ENCODE results near the gene TEAD1. TPM values are rescaled to one million over a fixed set of nuclear protein-coding genes. Genes with fewer than 3 reads are reported as not detected.

Gene TEAD1
- total RNA-seq, 4 donors from 2014 or later: 127 to 165 (median 140) TPM

DNA sequence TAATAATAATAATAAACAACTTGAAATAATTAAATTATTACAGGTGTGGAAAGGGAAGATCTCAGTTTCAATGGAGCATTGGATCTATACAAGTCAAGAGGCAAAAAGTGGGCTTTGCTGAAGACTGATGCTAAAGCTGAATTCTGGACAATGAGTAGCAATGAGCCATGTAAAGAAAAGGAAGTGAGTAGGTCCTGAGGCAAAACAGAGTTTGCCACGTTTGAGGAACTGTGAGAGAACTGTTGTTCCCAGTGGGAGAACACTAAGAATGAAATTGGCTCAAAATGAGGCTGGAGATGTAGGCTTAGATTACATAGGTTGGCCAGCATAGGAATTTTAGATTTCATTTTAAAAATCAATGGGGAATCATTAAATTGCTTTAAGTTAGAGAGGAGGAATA is 33.9 kb upstream of the TEAD1 start:
- 19 to 22% methylated on average over 1 of the region's 1 CpG for WGBS, 2 donors
- DNase-seq (ENCODE audit: low spot score in 2 of 2): no peak
- TF ChIP-seq EP300 (IDR thresholded peaks at IDR 0.05): no peak
- no peak for TF ChIP-seq POLR2A (IDR thresholded peaks at IDR 0.05)
- TF ChIP-seq, protein P1, sequence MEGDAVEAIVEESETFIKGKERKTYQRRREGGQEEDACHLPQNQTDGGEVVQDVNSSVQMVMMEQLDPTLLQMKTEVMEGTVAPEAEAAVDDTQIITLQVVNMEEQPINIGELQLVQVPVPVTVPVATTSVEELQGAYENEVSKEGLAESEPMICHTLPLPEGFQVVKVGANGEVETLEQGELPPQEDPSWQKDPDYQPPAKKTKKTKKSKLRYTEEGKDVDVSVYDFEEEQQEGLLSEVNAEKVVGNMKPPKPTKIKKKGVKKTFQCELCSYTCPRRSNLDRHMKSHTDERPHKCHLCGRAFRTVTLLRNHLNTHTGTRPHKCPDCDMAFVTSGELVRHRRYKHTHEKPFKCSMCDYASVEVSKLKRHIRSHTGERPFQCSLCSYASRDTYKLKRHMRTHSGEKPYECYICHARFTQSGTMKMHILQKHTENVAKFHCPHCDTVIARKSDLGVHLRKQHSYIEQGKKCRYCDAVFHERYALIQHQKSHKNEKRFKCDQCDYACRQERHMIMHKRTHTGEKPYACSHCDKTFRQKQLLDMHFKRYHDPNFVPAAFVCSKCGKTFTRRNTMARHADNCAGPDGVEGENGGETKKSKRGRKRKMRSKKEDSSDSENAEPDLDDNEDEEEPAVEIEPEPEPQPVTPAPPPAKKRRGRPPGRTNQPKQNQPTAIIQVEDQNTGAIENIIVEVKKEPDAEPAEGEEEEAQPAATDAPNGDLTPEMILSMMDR (IDR thresholded peaks at IDR 0.05): no peak
- no peaks in the 10 kb centered on the region for H3K9me3 ChIP-seq
- no peaks in the 10 kb centered on the region for H3K4me1 ChIP-seq
- no peaks in the 10 kb centered on the region for H3K36me3 ChIP-seq
- H3K27me3 ChIP-seq: no peaks in the 10 kb centered on the region
- H3K4me3 ChIP-seq: no peak overlapping the region
- no peak overlapping the region for H3K27ac ChIP-seq

DNA sequence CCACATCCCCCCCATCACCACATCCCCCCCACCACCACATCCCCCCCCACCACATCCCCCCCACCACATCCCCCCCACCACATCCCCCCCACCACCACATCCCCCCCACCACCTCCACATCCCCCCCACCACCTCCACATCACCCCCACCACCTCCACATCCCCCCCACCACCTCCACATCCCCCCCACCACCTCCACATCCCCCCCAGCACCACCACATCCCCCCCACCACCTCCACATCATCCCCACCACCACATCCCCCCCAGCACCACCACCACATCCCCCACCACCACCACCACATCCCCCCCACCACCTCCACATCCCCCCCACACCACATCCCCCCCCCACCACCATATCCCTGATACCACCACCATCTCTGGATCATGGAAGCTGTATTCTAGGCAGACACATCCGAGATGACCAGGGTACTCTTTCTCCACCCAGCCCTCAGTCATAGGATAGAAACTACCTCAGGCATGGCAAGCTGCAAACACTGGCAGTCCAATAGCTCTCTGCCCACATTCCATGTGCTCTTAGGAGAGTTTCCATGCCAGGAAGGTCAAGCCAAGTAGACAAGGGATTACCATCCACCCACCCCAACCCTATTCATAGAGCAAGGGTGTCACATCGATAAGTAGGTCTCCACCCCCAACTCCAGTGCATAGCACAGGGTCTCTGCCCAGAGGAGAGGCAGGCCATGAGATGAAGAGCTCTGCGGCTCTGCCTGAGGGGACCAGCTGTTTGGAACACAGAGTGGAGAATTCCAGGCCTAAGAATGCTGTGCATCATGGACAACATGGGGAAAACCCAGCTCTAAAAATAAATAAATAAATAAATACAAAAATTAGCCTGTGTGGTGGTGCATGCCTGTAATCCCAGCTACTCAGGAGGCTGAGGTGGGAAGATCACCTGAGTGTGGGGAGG is 33.0 kb upstream of the TEAD1 start:
- H3K4me1 ChIP-seq: no peaks in the 10 kb centered on the region
- DNase-seq (ENCODE audit: low spot score in 2 of 2): no peak
- TF ChIP-seq, protein P1 (IDR thresholded peaks at IDR 0.05): no peak
- no peak for TF ChIP-seq EP300 (IDR thresholded peaks at IDR 0.05)
- TF ChIP-seq POLR2A (IDR thresholded peaks at IDR 0.05): no peak
- WGBS, 2 donors: 85 to 100% methylated on average over 1 to 3 of the region's 3 CpGs
- H3K27me3 ChIP-seq: no peaks in the 10 kb centered on the region
- H3K36me3 ChIP-seq: no peaks in the 10 kb centered on the region
- no peaks in the 10 kb centered on the region for H3K9me3 ChIP-seq
- H3K27ac ChIP-seq: no peak overlapping the region
- no peak overlapping the region for H3K4me3 ChIP-seq

DNA sequence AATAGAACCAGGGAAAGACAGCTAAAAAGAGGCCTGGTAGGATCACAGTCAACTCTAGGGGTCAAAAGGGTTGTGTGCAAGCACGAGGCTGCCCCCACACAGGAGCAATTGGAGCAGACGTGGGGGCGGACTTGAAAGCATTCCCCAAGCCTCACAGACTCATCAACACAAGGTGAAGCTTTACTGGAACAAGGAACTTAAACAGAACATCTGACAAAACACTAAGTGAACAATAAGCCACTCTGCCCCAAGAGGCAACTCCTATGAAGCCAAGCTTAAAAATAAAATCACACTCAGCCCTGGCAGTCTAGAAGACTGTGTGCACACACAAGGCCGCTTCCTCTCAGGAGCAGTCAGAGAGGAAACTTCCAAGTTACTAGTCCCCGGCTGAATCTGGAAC is 32.2 kb upstream of the TEAD1 start:
- H3K27me3 ChIP-seq: no peaks in the 10 kb centered on the region
- H3K4me1 ChIP-seq: no peaks in the 10 kb centered on the region
- TF ChIP-seq, protein P1 (IDR thresholded peaks at IDR 0.05): no peak
- TF ChIP-seq EP300 (IDR thresholded peaks at IDR 0.05): no peak
- no peak for TF ChIP-seq POLR2A (IDR thresholded peaks at IDR 0.05)
- no peaks in the 10 kb centered on the region for H3K36me3 ChIP-seq
- no peak for DNase-seq (ENCODE audit: low spot score in 2 of 2)
- no peak overlapping the region for H3K27ac ChIP-seq
- no peaks in the 10 kb centered on the region for H3K9me3 ChIP-seq
- H3K4me3 ChIP-seq: no peak overlapping the region
- WGBS, 2 donors: 48 to 57% methylated on average over 5 of the region's 5 CpGs

DNA sequence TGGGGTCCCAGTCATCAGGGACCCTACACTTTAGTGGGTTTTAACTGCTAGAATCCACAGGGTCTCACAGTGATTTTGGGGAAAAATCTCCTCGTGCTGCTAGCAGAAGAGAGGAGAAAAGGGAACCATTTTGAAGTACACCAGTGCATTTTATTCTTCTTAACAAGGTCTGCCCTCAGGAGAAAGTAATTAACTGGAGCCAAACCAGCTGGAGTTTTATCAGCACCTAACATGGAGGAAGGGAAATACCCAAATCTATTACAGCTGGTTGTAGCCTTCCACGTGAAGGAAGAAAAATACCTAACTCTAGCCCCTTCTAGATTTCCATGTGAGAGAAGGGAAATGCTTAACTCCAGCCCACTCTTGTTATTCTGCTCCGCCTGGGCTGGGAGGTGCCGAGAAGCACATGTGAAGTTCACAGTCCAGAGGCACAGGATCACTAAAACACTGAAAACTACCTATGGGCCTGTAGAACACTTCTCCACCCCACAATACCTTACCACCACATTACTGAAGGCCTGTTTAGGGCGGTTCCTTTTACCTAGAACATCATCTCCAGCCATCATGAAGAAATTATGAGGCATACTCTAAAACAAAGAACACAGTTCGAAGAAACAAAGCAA is 31.3 kb upstream of the TEAD1 start:
- TF ChIP-seq, protein P1 (IDR thresholded peaks at IDR 0.05): no peak
- TF ChIP-seq EP300 (IDR thresholded peaks at IDR 0.05) (no peak), POLR2A (IDR thresholded peaks at IDR 0.05) (no peak)
- H3K9me3 ChIP-seq: no peaks in the 10 kb centered on the region
- H3K27me3 ChIP-seq: no peaks in the 10 kb centered on the region
- no peak overlapping the region for H3K4me3 ChIP-seq
- 83 to 87% methylated on average over 6 of the region's 6 CpGs for WGBS, 2 donors
- H3K4me1 ChIP-seq: no peaks in the 10 kb centered on the region
- H3K36me3 ChIP-seq: no peaks in the 10 kb centered on the region
- no peak overlapping the region for H3K27ac ChIP-seq
- no peak for DNase-seq (ENCODE audit: low spot score in 2 of 2)

DNA sequence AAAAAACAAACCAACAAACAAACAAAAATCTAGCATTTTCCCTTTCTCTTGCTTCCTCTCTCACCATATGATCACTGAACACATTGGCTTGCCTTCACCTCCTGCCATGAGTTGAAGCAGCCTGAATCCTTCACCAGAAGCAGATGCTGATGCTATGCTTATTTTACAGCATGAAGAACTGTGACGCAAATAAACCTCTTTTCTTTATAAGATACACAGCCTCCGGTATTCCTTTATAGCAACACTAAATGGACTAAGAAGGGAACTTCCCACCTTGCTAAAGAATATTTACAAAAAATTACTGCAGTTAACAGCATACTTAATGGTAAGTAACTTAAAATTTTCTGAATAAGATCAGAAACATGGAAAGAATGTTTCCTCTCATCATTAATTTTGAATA is 27.7 kb upstream of the TEAD1 start:
- DNase-seq (ENCODE audit: low spot score in 2 of 2): no peak
- TF ChIP-seq POLR2A (IDR thresholded peaks at IDR 0.05) (no peak), EP300 (IDR thresholded peaks at IDR 0.05) (no peak)
- TF ChIP-seq, protein P1 (IDR thresholded peaks at IDR 0.05): no peak
- H3K27me3 ChIP-seq: no peaks in the 10 kb centered on the region
- no peak overlapping the region for H3K27ac ChIP-seq
- H3K9me3 ChIP-seq: no peaks in the 10 kb centered on the region
- no peaks in the 10 kb centered on the region for H3K36me3 ChIP-seq
- H3K4me1 ChIP-seq: no peaks in the 10 kb centered on the region
- H3K4me3 ChIP-seq: no peak overlapping the region
- WGBS, 2 donors: 96 to 98% methylated on average over 2 of the region's 2 CpGs

Data from tibial nerve (tissue), 4 donors.